ENCODE data around the gene LEPROT.

Gene LEPROT

DNA sequence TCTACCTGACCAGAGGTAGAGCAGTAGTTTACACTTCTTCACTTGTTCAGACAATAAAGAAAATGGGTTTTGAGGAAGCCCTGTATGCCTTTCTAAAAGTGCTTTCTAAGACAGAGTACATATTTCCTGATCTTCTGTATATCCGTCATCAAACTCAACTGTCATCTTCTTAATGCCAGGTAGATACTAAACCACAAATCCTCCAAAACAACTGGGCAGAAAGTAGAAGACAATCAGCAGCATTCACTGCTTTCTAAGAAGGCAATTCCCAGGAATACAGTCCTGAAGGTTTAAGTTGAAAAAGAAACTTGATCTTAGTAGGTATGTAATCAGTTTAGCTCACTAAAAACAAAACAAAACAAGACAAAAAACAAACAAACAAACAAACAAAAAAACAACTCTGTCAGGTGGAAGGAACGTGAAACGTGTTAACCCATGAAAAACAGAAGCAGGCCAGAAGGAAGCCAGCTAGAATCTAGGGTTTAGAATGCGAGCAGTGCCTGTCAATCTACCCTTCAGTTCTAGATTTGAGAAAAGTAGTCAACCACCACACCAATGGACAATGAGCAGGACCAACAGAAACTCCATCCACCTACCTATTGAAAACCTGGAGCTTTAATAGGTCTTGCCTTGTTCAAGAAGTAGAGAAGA lies 59.2 kb downstream of the LEPROT start:
- DNase-seq: no peak

DNA sequence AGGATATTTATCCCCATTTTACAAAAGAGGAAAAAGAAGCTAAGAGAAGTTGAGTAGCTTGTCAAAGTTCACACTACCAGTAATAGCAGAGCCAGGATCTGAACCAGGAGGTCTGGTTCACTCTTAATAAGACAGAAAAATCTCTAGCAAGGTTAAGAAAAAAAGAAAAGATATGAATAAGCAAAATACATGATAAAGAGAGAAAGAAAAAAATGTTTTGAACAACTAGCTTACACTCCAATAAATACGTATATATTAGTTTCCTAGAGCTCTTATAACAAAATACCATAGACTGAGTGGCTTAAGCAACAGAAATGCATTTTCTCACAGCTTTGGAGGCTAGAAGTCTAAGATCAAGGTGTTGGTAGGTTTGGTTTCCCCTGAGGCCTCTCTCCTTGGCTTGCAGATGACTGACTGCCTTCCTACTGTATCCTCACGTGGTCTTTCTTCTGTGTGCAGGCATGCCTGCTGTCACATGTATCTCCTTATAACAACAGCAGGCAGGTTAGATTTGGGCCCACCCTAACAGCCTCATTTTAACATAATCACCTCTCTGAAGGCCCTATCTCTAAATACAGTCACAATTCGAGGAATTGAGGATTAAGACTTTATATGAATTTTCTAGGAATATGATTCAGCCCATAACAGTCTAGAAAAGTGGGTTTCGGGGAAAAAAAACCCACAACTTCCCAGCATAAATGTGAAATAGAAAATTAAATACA lies 60.4 kb downstream of the LEPROT start:
- no peak for DNase-seq

DNA sequence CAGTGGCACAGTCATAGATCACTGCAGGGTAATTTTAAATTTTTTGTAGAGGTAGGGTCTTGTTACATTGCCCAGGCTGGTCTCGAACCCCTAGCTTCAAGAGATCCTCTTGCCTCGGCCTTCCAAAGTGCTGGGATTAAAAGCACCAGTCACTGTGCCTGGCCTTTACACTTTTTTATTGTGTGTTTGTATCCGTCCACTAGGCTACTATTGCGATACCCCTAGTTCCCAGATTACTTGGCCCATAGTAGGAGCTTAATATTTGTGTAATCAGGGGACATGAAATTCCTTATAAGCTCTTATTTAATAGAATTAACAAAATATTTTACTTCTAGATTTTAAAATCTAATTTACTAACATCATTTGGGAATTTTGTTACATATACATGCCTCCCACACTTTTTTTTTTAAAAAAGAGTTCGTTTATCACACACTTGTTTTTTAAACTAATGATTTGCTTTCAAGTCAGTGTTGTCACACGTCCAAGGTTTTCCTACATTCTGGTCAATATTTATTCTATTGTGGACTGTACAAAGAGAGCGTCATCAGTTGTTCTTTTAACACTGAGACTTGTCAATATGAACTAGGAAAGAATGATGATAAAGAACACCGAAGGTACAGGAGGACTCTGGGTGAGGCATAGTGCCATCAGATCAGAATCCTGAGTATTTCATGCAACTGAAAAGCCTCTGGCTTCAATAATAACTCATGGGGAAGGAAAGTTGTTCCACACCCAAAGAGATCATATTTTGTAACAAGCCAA lies 63.7 kb downstream of the LEPROT start:
- no peak for DNase-seq

Data from NCI-H1694 treated with DMSO at 0.1 percent for 48 hours (cell line).